IMR-90 (cell line): ENCODE data around the gene TNFRSF14. TPM values are rescaled to one million over a fixed set of nuclear protein-coding genes. Genes with fewer than 3 reads are reported as not detected.

Experiments
- ATAC-seq: fragments of 200-7000 bp; cut with Tn5 transposase; 2 replicates; pipeline ENCODE4 v1.9.1; 2020; ENCODE audit warnings: low read depth, mild to moderate bottlenecking, moderate library complexity
- BruUV-seq: library from RNA; stranded (reverse); fragments of 400-500 nt; replicated peaks from 2 replicates; lab custom pipeline; 2021; lab: Mats Ljungman, UMichigan
- CTCF ChIA-PET: fragments of 300-600 bp; formaldehyde crosslinking; extraction: SDS; loops from one replicate; lab custom pipeline; 2021; ENCODE audit warnings: antibody characterized with exemption; lab: Yijun Ruan, JAX
- POLR2A ChIA-PET: fragments of 300-600 bp; sonication (Branson Sonifier 250); formaldehyde crosslinking; loops from one replicate; lab custom pipeline; 2022; ENCODE audit warnings: antibody characterized with exemption; ENCODE audit not compliant: unreplicated experiment; lab: Charles Lee
- DNase-seq: peaks from one replicate; pipeline ENCODE4 v3.0.0; 2013
- H2AFZ ChIP-seq: replicated peaks from 2 replicates; pipeline ENCODE3; 2013; ENCODE audit warnings: low read length, mild to moderate bottlenecking; ENCODE audit not compliant: poor library complexity
- H2AK5ac ChIP-seq: 2 replicates; pipeline ENCODE4 v1.6.1; 2013; ENCODE audit warnings: low read depth, low read length, inconsistent platforms
- H2AK9ac ChIP-seq: replicated peaks from 2 replicates; pipeline ENCODE3; 2013; ENCODE audit warnings: mild to moderate bottlenecking, low read depth, low read length, moderate library complexity; ENCODE audit not compliant: poor library complexity
- H2BK120ac ChIP-seq: 2 replicates; pipeline ENCODE4 v1.6.1; 2013; ENCODE audit warnings: low read depth, low read length, inconsistent platforms
- H2BK15ac ChIP-seq: 3 replicates; pipeline ENCODE4 v1.6.1; 2013; ENCODE audit warnings: low read depth, low read length, inconsistent platforms
- H2BK20ac ChIP-seq: 2 replicates; pipeline ENCODE4 v1.6.1; 2013; ENCODE audit warnings: low read depth, mild to moderate bottlenecking, inconsistent platforms, low read length, moderate library complexity
- H2BK5ac ChIP-seq: 2 replicates; pipeline ENCODE4 v1.6.1; 2013; ENCODE audit warnings: mild to moderate bottlenecking, low read depth, low read length, inconsistent platforms; ENCODE audit not compliant: poor library complexity, severe bottlenecking
- H3K14ac ChIP-seq: replicated peaks from 2 replicates; pipeline ENCODE4 v1.6.1; 2013; ENCODE audit warnings: low read depth, low read length, inconsistent platforms
- H3K18ac ChIP-seq: 2 replicates; pipeline ENCODE4 v1.6.1; 2013; ENCODE audit warnings: low read depth, low read length, control low read depth
- H3K23ac ChIP-seq: 2 replicates; pipeline ENCODE4 v1.6.1; 2013; ENCODE audit warnings: low read depth, low read length, inconsistent platforms
- H3K27ac ChIP-seq: 2 replicates; pipeline ENCODE4 v1.5.1; 2013; ENCODE audit warnings: mild to moderate bottlenecking, control low read depth, low read length; ENCODE audit not compliant: insufficient read depth
- H3K27me3 ChIP-seq: 2 replicates; pipeline ENCODE4 v1.6.1; 2013; ENCODE audit warnings: low read length; ENCODE audit not compliant: control insufficient read depth, insufficient read depth
- H3K36me3 ChIP-seq: 2 replicates; pipeline ENCODE4 v1.6.1; 2013; ENCODE audit warnings: low read length, mixed read lengths; ENCODE audit not compliant: control insufficient read depth, insufficient read depth
- H3K4ac ChIP-seq: 2 replicates; pipeline ENCODE4 v1.6.1; 2013; ENCODE audit warnings: low read depth, low read length, inconsistent platforms
- H3K4me1 ChIP-seq: 2 replicates; pipeline ENCODE4 v1.6.1; 2013; ENCODE audit warnings: low read length, mixed read lengths; ENCODE audit not compliant: control insufficient read depth, insufficient read depth
- H3K4me2 ChIP-seq: 2 replicates; pipeline ENCODE4 v1.6.1; 2013; ENCODE audit warnings: low read depth, mild to moderate bottlenecking, control low read depth, low read length, moderate library complexity
- H3K4me3 ChIP-seq: 2 replicates; pipeline ENCODE4 v1.5.1; 2013; ENCODE audit warnings: low read depth, mild to moderate bottlenecking, control low read depth, low read length, moderate library complexity; ENCODE audit not compliant: insufficient read depth
- H3K56ac ChIP-seq: 2 replicates; pipeline ENCODE4 v1.6.1; 2013; ENCODE audit warnings: low read length, inconsistent platforms; ENCODE audit not compliant: insufficient read depth; ENCODE audit errors: extremely low read depth
- H3K79me1 ChIP-seq, 2 experiments: 2 replicates each; pipeline ENCODE4 v1.6.1; 2013; ENCODE audit warnings: low read length in 2 of 2, inconsistent platforms in 1 of 2, low read depth in 1 of 2
- H3K9ac ChIP-seq: 2 replicates; pipeline ENCODE4 v1.6.1; 2013; ENCODE audit warnings: low read depth, low read length, control low read depth
- H3K9me1 ChIP-seq: 2 replicates; pipeline ENCODE4 v1.6.1; 2013; ENCODE audit warnings: low read length, inconsistent platforms; ENCODE audit not compliant: insufficient read depth
- H3K9me3 ChIP-seq: 2 replicates; pipeline ENCODE4 v1.6.1; 2013; ENCODE audit warnings: low read length; ENCODE audit not compliant: control insufficient read depth, insufficient read depth
- H4K20me1 ChIP-seq: 2 replicates; pipeline ENCODE4 v1.6.1; 2013; ENCODE audit warnings: low read length, inconsistent platforms; ENCODE audit not compliant: insufficient read depth
- H4K5ac ChIP-seq: 2 replicates; pipeline ENCODE4 v1.6.1; 2013; ENCODE audit warnings: mild to moderate bottlenecking, low read depth, low read length, control low read depth
- H4K8ac ChIP-seq, 2 experiments: 2 replicates each; pipeline ENCODE4 v1.6.1; 2013; ENCODE audit warnings: low read depth in 2 of 2, low read length in 2 of 2, control low read depth in 1 of 2, inconsistent platforms in 1 of 2
- H4K91ac ChIP-seq: 2 replicates; pipeline ENCODE4 v1.6.1; 2013; ENCODE audit warnings: low read depth, low read length, inconsistent platforms; ENCODE audit not compliant: insufficient read depth
- MAFK ChIP-seq: IDR thresholded peaks from 2 replicates; pipeline ENCODE4 v1.6.1; 2012; ENCODE audit warnings: low read depth, low read length, improper control_type of control experiment
- MXI1 ChIP-seq: IDR thresholded peaks from 2 replicates; pipeline ENCODE4 v1.6.1; 2012; ENCODE audit warnings: low read depth, mild to moderate bottlenecking, low read length, moderate library complexity, borderline replicate concordance
- WGBS, 2 experiments: methylation state at CpG; one replicate each; pipeline versions ENCODE4 v1.1.5 to v1.1.7; 2013; ENCODE audit warnings: missing lambda C conversion rate in 2 of 2; ENCODE audit not compliant: insufficient read length in 1 of 2; ENCODE audit errors: extremely low coverage in 2 of 2; 5-methylcytosine and 5-hydroxymethylcytosine counted together
- dilution Hi-C: fragments of 300-500 bp; cut with HindIII; formaldehyde crosslinking; loops from one replicate; pipeline ENCODE4 v1.14.3; 2018; ENCODE audit warnings: low sequenced_read_pairs; ENCODE audit not compliant: unreplicated experiment
- in situ Hi-C: fragments of 300-500 bp; cut with MboI; formaldehyde crosslinking; loops from 3 replicates; pipeline ENCODE4 v1.14.3; 2019; ENCODE audit warnings: low sequenced_read_pairs, inconsistent platforms, mixed read lengths
- intact Hi-C: fragments of 100-400 bp; cut with micrococcal nuclease; formaldehyde crosslinking; loops from 2 replicates; pipeline ENCODE4 v1.10.0; 2022
- polyA plus RNA-seq, 3 experiments: library from polyadenylated mRNA; depleted of rRNA; stranded (reverse); fragments of >200 nt; gene quantifications; 2 replicates each; pipeline ENCODE4 v1.2.3, GENCODE V29; 2012; ENCODE audit warnings: low replicate concordance in 1 of 3
- total RNA-seq: library from RNA; depleted of rRNA; stranded (reverse); fragments of >200 nt; gene quantifications from 2 replicates; pipeline ENCODE4 v1.2.3, GENCODE V29; 2012

Gene TNFRSF14
- total and polyA plus RNA-seq, 2 of the 4 experiments (the other 2 are of a cell fraction) = 1.3 to 4.2 TPM

DNA sequence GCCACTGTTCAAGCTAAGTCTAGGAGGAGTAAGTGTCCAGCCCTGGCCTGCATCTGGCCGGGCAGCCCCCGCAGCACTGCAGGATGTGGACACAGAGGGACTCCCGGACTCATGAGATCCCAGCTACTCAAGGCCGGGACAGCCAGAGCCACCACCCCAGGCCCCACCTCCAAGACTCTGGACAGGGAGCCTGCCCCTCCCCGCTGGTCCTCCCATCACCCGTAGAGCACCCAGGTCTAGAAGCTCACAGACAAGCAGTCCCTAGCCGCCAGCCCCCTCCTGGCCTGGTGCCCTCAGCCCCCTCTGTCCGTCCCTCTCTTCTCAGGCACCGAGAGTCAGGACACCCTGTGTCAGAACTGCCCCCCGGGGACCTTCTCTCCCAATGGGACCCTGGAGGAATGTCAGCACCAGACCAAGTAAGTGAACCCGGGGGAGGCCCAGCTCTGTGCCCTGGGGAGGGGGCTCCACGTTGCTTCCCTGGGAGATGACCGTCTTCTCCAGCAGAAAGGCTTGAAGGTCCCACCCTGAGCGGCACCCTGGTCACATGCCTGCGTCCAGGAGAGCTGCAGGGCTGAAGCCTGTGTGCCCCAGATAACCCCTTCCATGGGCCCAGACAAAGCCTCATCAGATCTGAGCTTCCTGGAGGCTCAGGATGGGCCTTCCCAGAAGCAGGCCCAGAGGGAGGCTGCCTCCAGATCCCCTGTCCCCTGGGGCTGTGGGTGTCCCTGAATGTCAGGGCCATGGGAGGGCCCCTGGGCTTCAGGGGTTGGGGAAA lies 4.3 kb downstream of the TNFRSF14 start:
- Histone ChIP-seq H3K9me3 (no peaks in the 10 kb centered on the region), H3K27ac (no peak overlapping the region), H3K9ac (no peak overlapping the region), H2BK15ac (no peak overlapping the region), H3K4ac (no peak overlapping the region), H3K4me1 (no peaks in the 10 kb centered on the region), H3K4me2 (no peak overlapping the region), H3K36me3 (no peaks in the 10 kb centered on the region), H3K9me1 (no peaks in the 10 kb centered on the region), H2BK20ac (no peak overlapping the region), H3K56ac (no peak overlapping the region), H3K23ac (no peak overlapping the region), H4K20me1 (no peaks in the 10 kb centered on the region), H2AFZ (no peak overlapping the region), H3K14ac (no peak overlapping the region), H2AK5ac (no peak overlapping the region), H3K4me3 (no peak overlapping the region), H4K5ac (no peak overlapping the region), H4K91ac (no peak overlapping the region), H4K8ac (no peak overlapping the region), H3K27me3 (peaks cover 10% of the 10 kb centered on the region; the same call in 1 of the 2 replicates), H2AK9ac (no peak overlapping the region), H3K18ac (no peak overlapping the region), H2BK5ac (no peak overlapping the region), H3K79me1 (no peaks in the 10 kb centered on the region), H2BK120ac (no peak overlapping the region)
- DNase-seq = no peak
- no TSS peak for BruUV-seq
- WGBS, 2 experiments = 63% methylated on average over 5 of the region's 15 CpGs; no CpG with 5 or more reads in 1 of the 2 experiments
- no peak for ATAC-seq
- intact Hi-C loops (no loop called here), in situ Hi-C loops (no loop called here), dilution Hi-C loops (no loop called here)
- TF ChIP-seq MAFK = no peak
- TF ChIP-seq MXI1 = no peak
- ChIA-PET CTCF (interaction anchor here (1.0 kb wide), 1 partner anchor 25 kb away, joined by 4 read pairs; no protein-coding TSS in a partner anchor), POLR2A (no interaction called here)
